A673 (cell line): ENCODE data around the gene ZHX3. TPM values are rescaled to one million over a fixed set of nuclear protein-coding genes. Genes with fewer than 3 reads are reported as not detected.

ENCODE experiments used
- BruUV-seq: library from RNA; stranded (reverse); fragments of 400-500 nt; replicated peaks from 2 replicates; lab custom pipeline; 2021; lab: Mats Ljungman, UMichigan
- CTCF ChIA-PET: fragments of 300-600 bp; sonication (Branson Sonifier 250); formaldehyde crosslinking; loops from one replicate; lab custom pipeline; 2022; ENCODE audit warnings: antibody characterized with exemption; lab: Charles Lee
- POLR2A ChIA-PET: fragments of 300-600 bp; sonication (Branson Sonifier 250); formaldehyde crosslinking; loops from one replicate; lab custom pipeline; 2022; ENCODE audit warnings: antibody characterized with exemption; ENCODE audit not compliant: low non-redundant PET; lab: Charles Lee
- DNase-seq: peaks from one replicate; pipeline ENCODE4 v3.0.0-alpha.2; 2015; ENCODE audit warnings: low spot score
- H3K27ac ChIP-seq: fragments of 200-600 bp; sonication (generic); 2 replicates; pipeline ENCODE4 v1.5.1; 2016; ENCODE audit warnings: mixed run types, low read depth, mild to moderate bottlenecking, mixed read lengths, antibody characterized with exemption, low read length; ENCODE audit not compliant: poor library complexity, severe bottlenecking
- H3K27me3 ChIP-seq: fragments of 200-600 bp; sonication (generic); replicated peaks from 2 replicates; pipeline ENCODE4 v1.6.1; 2017; ENCODE audit warnings: mixed run types, low read depth, mild to moderate bottlenecking, mixed read lengths, antibody characterized with exemption, low read length; ENCODE audit not compliant: insufficient read depth, poor library complexity
- H3K36me3 ChIP-seq: fragments of 200-600 bp; sonication (generic); 2 replicates; pipeline ENCODE4 v1.6.1; 2016; ENCODE audit warnings: mixed run types, mild to moderate bottlenecking, mixed read lengths, antibody characterized with exemption, low read length; ENCODE audit not compliant: insufficient read depth, poor library complexity, severe bottlenecking
- H3K4me1 ChIP-seq: fragments of 200-600 bp; sonication (generic); 2 replicates; pipeline ENCODE4 v1.6.1; 2017; ENCODE audit warnings: mixed run types, mild to moderate bottlenecking, mixed read lengths, antibody characterized with exemption, low read length; ENCODE audit not compliant: insufficient read depth, poor library complexity, severe bottlenecking
- H3K4me3 ChIP-seq: fragments of 200-600 bp; sonication (generic); 2 replicates; pipeline ENCODE4 v1.5.1; 2016; ENCODE audit warnings: low read depth, mixed run types, mild to moderate bottlenecking, mixed read lengths, low read length; ENCODE audit not compliant: poor library complexity, severe bottlenecking
- H3K9me3 ChIP-seq: fragments of 200-600 bp; sonication (generic); 2 replicates; pipeline ENCODE4 v1.6.1; 2016; ENCODE audit warnings: mixed run types, low read depth, mild to moderate bottlenecking, mixed read lengths, antibody characterized with exemption, low read length; ENCODE audit not compliant: poor library complexity, severe bottlenecking
- CTCF ChIP-seq: fragments of 300-800, 200-600 bp; sonication (generic); conservative IDR thresholded peaks from 2 replicates; pipeline ENCODE4 v1.5.1; 2017; ENCODE audit warnings: low read depth, mild to moderate bottlenecking, antibody characterized with exemption, low read length, moderate library complexity, mixed read lengths
- EZH2 ChIP-seq: fragments of 200-600 bp; sonication (generic); IDR thresholded peaks from 2 replicates; pipeline ENCODE4 v1.6.1; 2017; ENCODE audit warnings: borderline replicate concordance, low read depth, mild to moderate bottlenecking, mixed read lengths, antibody characterized with exemption, low read length; ENCODE audit not compliant: poor library complexity, severe bottlenecking
- intact Hi-C: fragments of 100-400 bp; cut with micrococcal nuclease; formaldehyde crosslinking; loops from one replicate; pipeline ENCODE4 v1.10.0; 2022; ENCODE audit not compliant: unreplicated experiment
- total RNA-seq: library from RNA; stranded (reverse); gene quantifications from 2 replicates; pipeline ENCODE4 v1.2.3, GENCODE V29; 2021

The ZHX3 gene
- total RNA-seq, 1 experiment from 2014 or later: 14.0 TPM

GRCh38 chr20:41178495-41178894, 139.0 kb downstream of the ZHX3 start:
- intact Hi-C loops: no loop called here
- DNase-seq: no peak
- CTCF ChIA-PET: no interaction called here

GRCh38 chr20:41177636-41178035, 139.9 kb downstream of the ZHX3 start:
- ChIA-PET POLR2A (no interaction called here), CTCF (no interaction called here)
- Histone ChIP-seq H3K36me3 (peaks cover 38% of the 10 kb centered on the region), H3K9me3 (no peaks in the 10 kb centered on the region), H3K27me3 (no peaks in the 10 kb centered on the region), H3K27ac (no peak overlapping the region), H3K4me1 (peaks cover 14% of the 10 kb centered on the region), H3K4me3 (no peak overlapping the region)
- BruUV-seq: no TSS peak
- TF ChIP-seq EZH2 (no peak), CTCF (no peak)
- intact Hi-C loops: no loop called here
- DNase-seq: peak; percentile 43

More at GRCh38 chr20:41178495-41178894, 139.0 kb downstream of the ZHX3 start:
- Histone ChIP-seq H3K4me3 (no peak overlapping the region), H3K27me3 (no peaks in the 10 kb centered on the region), H3K4me1 (peaks cover 14% of the 10 kb centered on the region), H3K27ac (peak overlapping the region; percentile 6), H3K36me3 (peaks cover 30% of the 10 kb centered on the region), H3K9me3 (no peaks in the 10 kb centered on the region)
- TF ChIP-seq EZH2: no peak
- TF ChIP-seq CTCF: no peak
- no TSS peak for BruUV-seq
- POLR2A ChIA-PET: no interaction called here

GRCh38 chr20:41176711-41177552, 140.6 kb downstream of the ZHX3 start:
- no peak overlapping the region for H3K4me3 ChIP-seq
- CTCF ChIA-PET: no interaction called here
- peaks cover 44% of the 10 kb centered on the region for H3K36me3 ChIP-seq
- no peaks in the 10 kb centered on the region for H3K9me3 ChIP-seq
- H3K27ac ChIP-seq: no peak overlapping the region
- DNase-seq: no peak
- TF ChIP-seq CTCF (no peak), EZH2 (no peak)
- POLR2A ChIA-PET: no interaction called here
- H3K4me1 ChIP-seq: peaks cover 14% of the 10 kb centered on the region
- intact Hi-C loops: no loop called here
- no peaks in the 10 kb centered on the region for H3K27me3 ChIP-seq
- BruUV-seq: no TSS peak
